SK-N-SH (cell line): Measurements from ENCODE around the gene ZNRD2. TPM values are rescaled to one million over a fixed set of nuclear protein-coding genes. Genes with fewer than 3 reads are reported as not detected.

Source experiments
- CTCF ChIA-PET: fragments of 300-600, 350-600 bp; formaldehyde crosslinking; extraction: SDS; loops from one replicate; lab custom pipeline; 2021; lab: Yijun Ruan, JAX
- POLR2A ChIA-PET: fragments of 350-600 bp; sonication (Branson Sonifier 250); formaldehyde crosslinking; extraction: SDS; loops from one replicate; lab custom pipeline; 2020; ENCODE audit warnings: antibody characterized with exemption, inconsistent platforms; lab: Yijun Ruan, JAX
- DNase-seq: peaks from one replicate; pipeline ENCODE4 v3.0.0; 2012
- H2AFZ ChIP-seq: fragments of 200-600 bp; sonication (generic); 2 replicates; pipeline ENCODE4 v1.8.1; 2016; ENCODE audit warnings: antibody characterized with exemption, mild to moderate bottlenecking, low read depth
- H3F3A ChIP-seq: fragments of 200-600 bp; sonication (generic); replicated peaks from 2 replicates; pipeline ENCODE3; 2016; ENCODE audit warnings: antibody characterized with exemption, mild to moderate bottlenecking; ENCODE audit not compliant: insufficient read depth
- H3K27ac ChIP-seq, 2 experiments: fragments of 200-500 bp in 1 of 2; fragments of 200-600 bp in 1 of 2; sonication (Bioruptor generic) in 1 of 2; sonication (generic), shearing (Covaris generic) in 1 of 2; 2 replicates each; pipeline versions ENCODE4 v1.5.1 to v1.6.1; 2014 to 2016; ENCODE audit warnings: low read depth in 2 of 2, inconsistent platforms in 1 of 2, low read length in 1 of 2, mild to moderate bottlenecking in 1 of 2, mixed read lengths in 1 of 2
- H3K27me3 ChIP-seq: fragments of 200-600 bp; sonication (generic), shearing (Covaris generic); 2 replicates; pipeline ENCODE4 v1.6.1; 2016; ENCODE audit warnings: mixed run types; ENCODE audit not compliant: insufficient read depth
- H3K36me3 ChIP-seq, 2 experiments: fragments of 200-500 bp in 1 of 2; fragments of 200-600 bp in 1 of 2; sonication (Bioruptor generic) in 1 of 2; sonication (generic) in 1 of 2; replicated peaks in 1 of 2; 2 replicates each; pipeline versions ENCODE3 to v1.5.1; 2014 to 2016; ENCODE audit warnings: low read length in 1 of 2, mild to moderate bottlenecking in 1 of 2; ENCODE audit not compliant: insufficient read depth in 2 of 2, control insufficient read depth in 1 of 2
- H3K4me1 ChIP-seq, 2 experiments: fragments of 200-500 bp in 1 of 2; fragments of 200-600 bp in 1 of 2; sonication (Bioruptor generic) in 1 of 2; sonication (generic), shearing (Covaris generic) in 1 of 2; 2 replicates each; pipeline versions ENCODE4 v1.5.1 to v1.6.1; 2014 to 2016; ENCODE audit warnings: low read depth in 1 of 2, low read length in 1 of 2, mixed run types in 1 of 2; ENCODE audit not compliant: insufficient read depth in 2 of 2, control insufficient read depth in 1 of 2
- H3K4me2 ChIP-seq: fragments of 200-600 bp; sonication (generic), shearing (Covaris generic); 2 replicates; pipeline ENCODE4 v1.6.1; 2017; ENCODE audit warnings: mixed run types
- H3K4me3 ChIP-seq, 2 experiments: fragments of 200-500 bp in 1 of 2; fragments of 200-600 bp in 1 of 2; sonication (Bioruptor generic) in 1 of 2; sonication (generic), shearing (Covaris generic) in 1 of 2; 2 replicates each; pipeline versions ENCODE4 v1.5.1 to v1.8.1; 2014 to 2016; ENCODE audit warnings: low read depth in 2 of 2, inconsistent platforms in 1 of 2, low read length in 1 of 2, mild to moderate bottlenecking in 1 of 2, mixed read lengths in 1 of 2, moderate library complexity in 1 of 2
- H3K79me2 ChIP-seq: fragments of 200-600 bp; sonication (generic); 2 replicates; pipeline ENCODE4 v1.8.1; 2017; ENCODE audit warnings: mild to moderate bottlenecking; ENCODE audit not compliant: insufficient read depth
- H3K9ac ChIP-seq: fragments of 200-600 bp; sonication (generic); 2 replicates; pipeline ENCODE4 v1.6.1; 2017; ENCODE audit warnings: mixed run types
- H3K9me2 ChIP-seq: fragments of 200-600 bp; sonication (generic); 2 replicates; pipeline ENCODE4 v1.6.1; 2017; ENCODE audit warnings: mixed run types
- H3K9me3 ChIP-seq: fragments of 200-600 bp; sonication (generic); 2 replicates; pipeline ENCODE4 v1.6.1; 2017; ENCODE audit warnings: mixed run types, mild to moderate bottlenecking, moderate library complexity
- H4K20me1 ChIP-seq: fragments of 200-600 bp; sonication (generic); 2 replicates; pipeline ENCODE4 v1.6.1; 2017; ENCODE audit warnings: mild to moderate bottlenecking, mixed run types; ENCODE audit not compliant: insufficient read depth
- CTCF ChIP-seq: fragments of 200-600 bp; sonication (generic); IDR thresholded peaks from 2 replicates; pipeline ENCODE4 v1.6.1; 2017; ENCODE audit warnings: antibody characterized with exemption, mild to moderate bottlenecking, moderate library complexity
- EZH2phosphoT487 ChIP-seq: fragments of 200-600 bp; sonication (generic); IDR thresholded peaks from 2 replicates; pipeline ENCODE4 v1.6.1; 2017; ENCODE audit warnings: low read depth, mixed run types, mild to moderate bottlenecking, antibody characterized with exemption, moderate library complexity, borderline replicate concordance
- FOSL2 ChIP-seq: IDR thresholded peaks from 2 replicates; pipeline ENCODE4 v1.4.0; 2012; ENCODE audit warnings: low read depth, mild to moderate bottlenecking, moderate library complexity, borderline replicate concordance
- GABPA ChIP-seq: IDR thresholded peaks from 2 replicates; pipeline ENCODE4 v1.4.0; 2012; ENCODE audit warnings: low read depth, mild to moderate bottlenecking
- GATA2 ChIP-seq: sonication (generic); formaldehyde crosslinking; IDR thresholded peaks from 2 replicates; pipeline ENCODE4 v1.5.0; 2020; ENCODE audit warnings: mild to moderate bottlenecking, missing genetic modification reagents
- IRF3 ChIP-seq: fragments of 150-350 bp; IDR thresholded peaks from 2 replicates; pipeline ENCODE4 v1.6.1; 2016; ENCODE audit warnings: mild to moderate bottlenecking, low read depth, low read length
- JUND ChIP-seq: IDR thresholded peaks from 2 replicates; pipeline ENCODE4 v1.4.0; 2012
- NFIC ChIP-seq: IDR thresholded peaks from 2 replicates; pipeline ENCODE4 v1.4.0; 2012; ENCODE audit warnings: borderline replicate concordance
- NRF1 ChIP-seq: IDR thresholded peaks from 2 replicates; pipeline ENCODE4 v1.6.1; 2012; ENCODE audit warnings: low read depth, mild to moderate bottlenecking, low read length
- RAD21 ChIP-seq: IDR thresholded peaks from 2 replicates; pipeline ENCODE4 v1.6.1; 2012; ENCODE audit warnings: mild to moderate bottlenecking, low read length
- RXRA ChIP-seq: IDR thresholded peaks from 2 replicates; pipeline ENCODE4 v1.4.0; 2012; ENCODE audit warnings: low read depth, mild to moderate bottlenecking, borderline replicate concordance
- SIN3A ChIP-seq: IDR thresholded peaks from 2 replicates; pipeline ENCODE4 v1.6.1; 2012; ENCODE audit warnings: low read depth, mild to moderate bottlenecking, low read length, moderate library complexity, borderline replicate concordance
- TAF1 ChIP-seq: IDR thresholded peaks from 2 replicates; pipeline ENCODE4 v1.6.1; 2012; ENCODE audit warnings: low read depth, mild to moderate bottlenecking, low read length, moderate library complexity, borderline replicate concordance
- TCF12 ChIP-seq: IDR thresholded peaks from 2 replicates; pipeline ENCODE4 v1.4.0; 2012
- TEAD4 ChIP-seq: IDR thresholded peaks from 2 replicates; pipeline ENCODE4 v1.4.0; 2012; ENCODE audit warnings: mild to moderate bottlenecking, borderline replicate concordance; ENCODE audit not compliant: insufficient read depth
- USF2 ChIP-seq: fragments of 150-350 bp; IDR thresholded peaks from 2 replicates; pipeline ENCODE4 v1.6.1; 2017; ENCODE audit warnings: antibody characterized with exemption, low read length, low read depth, borderline replicate concordance
- ZBTB33 ChIP-seq: IDR thresholded peaks from 2 replicates; pipeline ENCODE4 v1.4.0; 2012; ENCODE audit warnings: low read depth, borderline replicate concordance
- WGBS: methylation state at CpG from one replicate; pipeline ENCODE4 v1.1.6; 2017; ENCODE audit warnings: low lambda C conversion rate; 5-methylcytosine and 5-hydroxymethylcytosine counted together
- polyA plus RNA-seq, 3 experiments: library from polyadenylated mRNA; depleted of rRNA; stranded (reverse); fragments of >200 nt; gene quantifications; 2 replicates each; pipeline ENCODE4 v1.2.3, GENCODE V29; 2012

Gene ZNRD2
- polyA plus RNA-seq, 1 of the 3 experiments (the other 2 are of a cell fraction), result 78.1 TPM

- no peaks in the 10 kb centered on the region for H4K20me1 ChIP-seq
- H3F3A ChIP-seq, result no peaks in the 10 kb centered on the region
- H3K9ac ChIP-seq, result no peak overlapping the region
- POLR2A ChIA-PET, result interaction anchor here (1.6 kb wide), 1 partner anchor 8 kb away, joined by 4 read pairs; no protein-coding TSS in a partner anchor
- no peak overlapping the region for H3K4me2 ChIP-seq
- H3K36me3 ChIP-seq, result peaks cover 12 to 29% of the 10 kb centered on the region in 2 experiments
- DNase-seq, result no peak
- H3K27me3 ChIP-seq, result no peaks in the 10 kb centered on the region
- no peaks in the 10 kb centered on the region for H3K9me3 ChIP-seq
- no peak overlapping the region for H3K4me3 ChIP-seq
- H2AFZ ChIP-seq, result no peak overlapping the region
- WGBS, result 88% methylated on average over 4 of the region's 6 CpGs
- TF ChIP-seq TCF12 (no peak), TEAD4 (no peak), GATA2 (CRISPR knock-in tag) (no peak), GABPA (no peak), NRF1 (no peak), EZH2phosphoT487 (no peak), JUND (no peak), RAD21 (no peak), USF2 (no peak), TAF1 (no peak), RXRA (no peak), IRF3 (no peak), NFIC (no peak), SIN3A (no peak), CTCF (no peak), FOSL2 (no peak), ZBTB33 (no peak)
- peaks cover 0 to 12% of the 10 kb centered on the region in 2 experiments; a peak in 1 of 4 replicates for H3K4me1 ChIP-seq
- H3K9me2 ChIP-seq, result no peaks in the 10 kb centered on the region
- no peak overlapping the region for H3K27ac ChIP-seq
- H3K79me2 ChIP-seq, result no peaks in the 10 kb centered on the region
- CTCF ChIA-PET, result interaction anchor here (1.4 to 12.8 kb wide), 3 partner anchors 8 to 56 kb away, joined by 3 to 216 read pairs (median 122); partner anchors contain the start of genes EHBP1L1 and FAM89B
Observed at GRCh38 chr11:65596520-65596919, 26.2 kb downstream of the ZNRD2 start.
